BJ (cell line): ENCODE results near the gene KERA. TPM values are rescaled to one million over a fixed set of nuclear protein-coding genes. Genes with fewer than 3 reads are reported as not detected.
"Not testable (repeated sequence)": the region's sequence is repeated elsewhere in the genome, so short reads cannot be mapped to it uniquely, and the experiment has no call there.

Experiments used
- CTCF ChIA-PET: fragments of 350-600 bp; formaldehyde crosslinking; extraction: SDS; loops from one replicate; lab custom pipeline; 2021; ENCODE audit warnings: antibody characterized with exemption, inconsistent platforms; lab: Yijun Ruan, JAX
- POLR2A ChIA-PET: fragments of 300-600 bp; sonication (Branson Sonifier 250); formaldehyde crosslinking; extraction: SDS; loops from one replicate; lab custom pipeline; 2021; ENCODE audit warnings: antibody characterized with exemption; lab: Charles Lee
- DNase-seq: peaks from one replicate; pipeline ENCODE4 v3.0.0-alpha.2; 2011; ENCODE audit warnings: low read depth
- H3K27me3 ChIP-seq: 2 replicates; pipeline ENCODE4 v1.6.0; 2011; ENCODE audit warnings: low read length; ENCODE audit not compliant: control insufficient read depth, insufficient read depth
- H3K36me3 ChIP-seq: 2 replicates; pipeline ENCODE4 v1.5.1; 2011; ENCODE audit warnings: low read length; ENCODE audit not compliant: control insufficient read depth, insufficient read depth
- H3K4me3 ChIP-seq: 2 replicates; pipeline ENCODE4 v1.5.1; 2011; ENCODE audit warnings: low read depth, mild to moderate bottlenecking, control low read depth, low read length
- CTCF ChIP-seq: IDR thresholded peaks from 2 replicates; pipeline ENCODE4 v1.5.1; 2011; ENCODE audit warnings: low read depth, mild to moderate bottlenecking, control low read depth, inconsistent platforms, low read length, moderate library complexity; ENCODE audit not compliant: insufficient read depth
- polyA plus RNA-seq: library from polyadenylated mRNA; depleted of rRNA; stranded (reverse); fragments of >200 nt; gene quantifications from 2 replicates; pipeline ENCODE4 v1.2.3, GENCODE V29; 2011

Gene KERA
- polyA plus RNA-seq, 1 experiment: not detected

GRCh38 chr12:91098461-91098860 is 40.6 kb upstream of the KERA start:
- no peaks in the 10 kb centered on the region for H3K36me3 ChIP-seq
- TF ChIP-seq CTCF: no peak
- no peaks in the 10 kb centered on the region for H3K27me3 ChIP-seq
- H3K4me3 ChIP-seq: no peak overlapping the region
- POLR2A ChIA-PET: interaction anchor here (0.9 kb wide), 1 partner anchor 13 kb away, joined by 3 read pairs; the partner anchor contains the start of gene LUM
- no peak for DNase-seq
- CTCF ChIA-PET: interaction anchor here (1.0 kb wide), 1 partner anchor 10 kb away, joined by 8 read pairs; no protein-coding TSS in a partner anchor

- POLR2A ChIA-PET: no interaction called here
- CTCF ChIA-PET: no interaction called here
- TF ChIP-seq CTCF: no peak
- no peak for DNase-seq
- no peak overlapping the region for H3K4me3 ChIP-seq
- no peaks in the 10 kb centered on the region for H3K36me3 ChIP-seq
- H3K27me3 ChIP-seq: no peaks in the 10 kb centered on the region
These were observed 37.1 kb upstream of the KERA start for GRCh38 chr12:91094957-91095356.

GRCh38 chr12:91094032-91094662 is 36.3 kb upstream of the KERA start:
- DNase-seq: no peak
- ChIA-PET POLR2A (no interaction called here), CTCF (no interaction called here)
- Histone ChIP-seq H3K4me3 (no peak overlapping the region), H3K27me3 (no peaks in the 10 kb centered on the region), H3K36me3 (no peaks in the 10 kb centered on the region)
- TF ChIP-seq CTCF: no peak

- no peak overlapping the region for H3K4me3 ChIP-seq
- ChIA-PET POLR2A (no interaction called here), CTCF (no interaction called here)
- H3K27me3 ChIP-seq: no peaks in the 10 kb centered on the region
- no peak for DNase-seq
- no peaks in the 10 kb centered on the region for H3K36me3 ChIP-seq
- no peak for TF ChIP-seq CTCF
These were observed 35.5 kb upstream of the KERA start for GRCh38 chr12:91093341-91093740.

GRCh38 chr12:91091916-91092715 is 34.3 kb upstream of the KERA start:
- H3K36me3 ChIP-seq: no peaks in the 10 kb centered on the region
- H3K27me3 ChIP-seq: no peaks in the 10 kb centered on the region
- no peak overlapping the region for H3K4me3 ChIP-seq
- POLR2A ChIA-PET: no interaction called here
- TF ChIP-seq CTCF: no peak
- CTCF ChIA-PET: interaction anchor here (1.1 kb wide), 1 partner anchor 48 kb away, joined by 4 read pairs; no protein-coding TSS in a partner anchor
- DNase-seq: no peak

- H3K36me3 ChIP-seq, H3K27me3 ChIP-seq, DNase-seq, CTCF ChIA-PET, H3K4me3 ChIP-seq, POLR2A ChIA-PET: not testable (repeated sequence)
These were observed 32.1 kb upstream of the KERA start for GRCh38 chr12:91089953-91090352.
